Endothelial cell of umbilical vein (primary cell): ENCODE data around the gene HTT-AS. TPM values are rescaled to one million over a fixed set of nuclear protein-coding genes. Genes with fewer than 3 reads are reported as not detected.

ENCODE experiments used
- BruUV-seq: library from RNA; stranded (reverse); fragments of 400-500 nt; replicated peaks from 2 replicates; lab custom pipeline; 2021; lab: Mats Ljungman, UMichigan
- CTCF ChIA-PET: fragments of 300-600, 350-600 bp; sonication (Branson Sonifier 250); formaldehyde crosslinking; loops from one replicate; lab custom pipeline; 2021; ENCODE audit warnings: antibody characterized with exemption, inconsistent platforms; lab: Charles Lee
- POLR2A ChIA-PET: fragments of 300-600, 350-600 bp; sonication (Branson Sonifier 250); formaldehyde crosslinking; loops from one replicate; lab custom pipeline; 2021; ENCODE audit warnings: antibody characterized with exemption, inconsistent platforms; lab: Charles Lee
- DNase-seq: peaks from one replicate; pipeline ENCODE4 v3.0.0-alpha.2; 2011; ENCODE audit warnings: low read depth, low spot score
- FAIRE-seq: peaks from 2 replicates; lab custom pipeline; 2011; peaks lifted over from hg19 to GRCh38; lab: Jason Lieb, UNC
- H2AFZ ChIP-seq: 2 replicates; pipeline ENCODE4 v1.6.0; 2012; ENCODE audit warnings: low read depth, low read length, control low read depth, inconsistent platforms
- H3K27ac ChIP-seq: 2 replicates; pipeline ENCODE4 v1.5.1; 2011; ENCODE audit warnings: low read depth, mild to moderate bottlenecking, control low read depth, low read length, moderate library complexity; ENCODE audit not compliant: insufficient read depth
- H3K27me3 ChIP-seq, 2 experiments: 2 replicates each; pipeline versions ENCODE4 v1.6.0 to v1.6.1; 2011; ENCODE audit warnings: low read length in 2 of 2, mixed read lengths in 1 of 2; ENCODE audit not compliant: control insufficient read depth in 2 of 2, insufficient read depth in 2 of 2
- H3K36me3 ChIP-seq, 2 experiments: 2 replicates in 1 of 2; 3 replicates in 1 of 2; pipeline ENCODE4 v1.5.1; 2011; ENCODE audit warnings: low read length in 2 of 2, mild to moderate bottlenecking in 1 of 2, moderate library complexity in 1 of 2; ENCODE audit not compliant: control insufficient read depth in 2 of 2, insufficient read depth in 2 of 2; ENCODE audit errors: extremely low read depth in 1 of 2
- H3K4me1 ChIP-seq: 3 replicates; pipeline ENCODE4 v1.5.1; 2011; ENCODE audit warnings: mild to moderate bottlenecking, low read length; ENCODE audit not compliant: control insufficient read depth, insufficient read depth; ENCODE audit errors: extremely low read depth
- H3K4me2 ChIP-seq: 2 replicates; pipeline ENCODE4 v1.6.1; 2011; ENCODE audit warnings: low read length, control low read depth, mixed read lengths; ENCODE audit not compliant: insufficient read depth
- H3K4me3 ChIP-seq, 3 experiments: fragments of 200-600 bp in 1 of 3; sonication (generic), shearing (Covaris generic) in 1 of 3; replicated peaks in 1 of 3; 2 replicates each; pipeline ENCODE4 v1.5.1; 2011 to 2016; ENCODE audit warnings: control low read depth in 3 of 3, low read length in 3 of 3, mild to moderate bottlenecking in 2 of 3, inconsistent platforms in 1 of 3, low read depth in 1 of 3, moderate library complexity in 1 of 3; ENCODE audit not compliant: insufficient read depth in 1 of 3
- H3K79me2 ChIP-seq: 2 replicates; pipeline ENCODE4 v1.6.0; 2012; ENCODE audit warnings: low read length, inconsistent platforms; ENCODE audit not compliant: control insufficient read depth, insufficient read depth
- H3K9ac ChIP-seq: replicated peaks from 2 replicates; pipeline ENCODE3; 2011; ENCODE audit warnings: low read length, control low read depth; ENCODE audit not compliant: insufficient read depth; ENCODE audit errors: extremely low read depth
- H3K9me1 ChIP-seq: replicated peaks from 3 replicates; pipeline ENCODE4 v1.6.0; 2011; ENCODE audit warnings: mild to moderate bottlenecking, low read length; ENCODE audit not compliant: control insufficient read depth, insufficient read depth; ENCODE audit errors: extremely low read depth
- H3K9me3 ChIP-seq: replicated peaks from 2 replicates; pipeline ENCODE4 v1.5.1; 2012; ENCODE audit warnings: low read length, inconsistent platforms; ENCODE audit not compliant: control insufficient read depth, insufficient read depth
- H4K20me1 ChIP-seq: replicated peaks from 2 replicates; pipeline ENCODE3; 2011; ENCODE audit warnings: mild to moderate bottlenecking, low read length; ENCODE audit not compliant: control insufficient read depth, insufficient read depth; ENCODE audit errors: extremely low read depth
- CTCF ChIP-seq, 2 donors: IDR thresholded peaks; 1 replicate in 1 of 2; 2 replicates in 1 of 2; pipeline ENCODE4 v1.5.1; 2011; ENCODE audit warnings: low read length in 2 of 2, mild to moderate bottlenecking in 2 of 2, moderate library complexity in 2 of 2, control low read depth in 1 of 2, inconsistent platforms in 1 of 2, low read depth in 1 of 2; ENCODE audit not compliant: insufficient read depth in 1 of 2; ENCODE audit errors: extremely low read depth in 1 of 2
- EZH2 ChIP-seq: IDR thresholded peaks from 2 replicates; pipeline ENCODE4 v1.6.1; 2012; ENCODE audit warnings: borderline replicate concordance, low read depth, mild to moderate bottlenecking, moderate library complexity, low read length, inconsistent platforms; ENCODE audit not compliant: severe bottlenecking
- FOS ChIP-seq: IDR thresholded peaks from 2 replicates; pipeline ENCODE4 v1.6.1; 2011; ENCODE audit warnings: mild to moderate bottlenecking, low read length, moderate library complexity, borderline replicate concordance; ENCODE audit not compliant: insufficient read depth
- GATA2 ChIP-seq: IDR thresholded peaks from 2 replicates; pipeline ENCODE4 v1.7.0; 2011; ENCODE audit warnings: low read depth, mild to moderate bottlenecking, moderate library complexity, mixed read lengths, low read length; ENCODE audit not compliant: insufficient read length, insufficient read depth
- JUN ChIP-seq: IDR thresholded peaks from 2 replicates; pipeline ENCODE4 v1.6.1; 2011; ENCODE audit warnings: borderline replicate concordance, low read depth; ENCODE audit not compliant: insufficient read length, insufficient read depth
- MAX ChIP-seq: IDR thresholded peaks from 2 replicates; pipeline ENCODE4 v1.6.1; 2011; ENCODE audit not compliant: insufficient read depth, insufficient read length
- MYC ChIP-seq: IDR thresholded peaks from one replicate; pipeline ENCODE4 v1.6.1; 2011; ENCODE audit warnings: mild to moderate bottlenecking, low read depth, low read length
- POLR2A ChIP-seq: IDR thresholded peaks from 2 replicates; pipeline ENCODE4 v1.6.1; 2012; ENCODE audit warnings: low read depth, mild to moderate bottlenecking, control low read depth, low read length
- POLR2AphosphoS5 ChIP-seq: IDR thresholded peaks from 2 replicates; pipeline ENCODE4 v1.6.1; 2012; ENCODE audit warnings: low read depth, mild to moderate bottlenecking, control low read depth, low read length, moderate library complexity; ENCODE audit not compliant: insufficient read depth
- dilution Hi-C: fragments of 300-500 bp; cut with MboI; formaldehyde crosslinking; loops from one replicate; pipeline ENCODE4 v1.15.0; 2019; ENCODE audit warnings: low sequenced_read_pairs; ENCODE audit not compliant: extremely low pct_ligation_motif_present
- intact Hi-C: fragments of 100-400 bp; cut with micrococcal nuclease; formaldehyde crosslinking; loops from one replicate; pipeline ENCODE4 v1.10.0; 2022
- polyA plus RNA-seq, 4 experiments: library from polyadenylated mRNA; depleted of rRNA in 3 of 4; stranded (reverse) in 3 of 4; unstranded in 1 of 4; fragments of >200 nt; gene quantifications; 2 replicates each; pipeline versions ENCODE4 v1.2.1 to v1.2.3, GENCODE V29; 2011 to 2012; ENCODE audit warnings: missing spikeins in 1 of 4
- total RNA-seq: library from RNA; stranded (reverse); gene quantifications from 2 replicates; pipeline ENCODE4 v1.2.3, GENCODE V29; 2021

The HTT-AS gene
- total and polyA plus RNA-seq, 2 donors (not counting 3 experiments of a cell fraction or from before 2014, with no cell fraction given), result not detected

GRCh38 chr4:3030566-3031356, 43.6 kb downstream of the HTT-AS start:
- dilution Hi-C loops (no loop called here), intact Hi-C loops (no loop called here)
- Histone ChIP-seq H3K4me2 (no peak overlapping the region), H3K79me2 (no peaks in the 10 kb centered on the region), H3K27ac (no peak overlapping the region), H2AFZ (no peak overlapping the region), H3K9me3 (no peaks in the 10 kb centered on the region), H3K4me1 (no peaks in the 10 kb centered on the region), H3K27me3 (peaks cover 0 to 1% of the 10 kb centered on the region in 2 experiments), H3K36me3 (no peaks in the 10 kb centered on the region), H3K9ac (no peak overlapping the region), H4K20me1 (no peaks in the 10 kb centered on the region), H3K4me3 (no peak overlapping the region), H3K9me1 (no peaks in the 10 kb centered on the region)
- no peak for TF ChIP-seq FOS
- TF ChIP-seq JUN, result no peak
- TF ChIP-seq MYC, result no peak
- TF ChIP-seq POLR2A, result no peak
- TF ChIP-seq CTCF (IDR thresholded peaks at IDR 0.05; ENCODE audit: extremely low read depth in 1 of 2, insufficient read depth in 1 of 2, low read depth in 1 of 2, low read length in 2 of 2), result no peak
- no peak for TF ChIP-seq GATA2
- no peak for TF ChIP-seq MAX
- no peak for TF ChIP-seq POLR2AphosphoS5
- no peak for TF ChIP-seq EZH2
- CTCF ChIA-PET, result interaction anchor here (0.6 kb wide), 1 partner anchor 16 kb away, joined by 3 read pairs; no protein-coding TSS in a partner anchor
- no TSS peak for BruUV-seq
- DNase-seq (no peak), FAIRE-seq (no peak)
- POLR2A ChIA-PET, result no interaction called here
